RWPE2 (cell line): ENCODE measurements around the gene RNF111.

ENCODE experiments used
- ATAC-seq: fragments of 200-7000 bp; cut with Tn5 transposase; 3 replicates; pipeline ENCODE4 v1.9.1; 2021; ENCODE audit warnings: low read depth
- DNase-seq: peaks from one replicate; pipeline ENCODE4 v3.0.0-alpha.2; 2020; ENCODE audit warnings: low spot score
- H3K27ac ChIP-seq: fragments of 450-650 bp; 2 replicates; pipeline ENCODE4 v1.5.1; 2017; ENCODE audit warnings: mild to moderate bottlenecking; ENCODE audit not compliant: poor library complexity, severe bottlenecking
- H3K27me3 ChIP-seq: fragments of 250-450 bp; sonication (Bioruptor Pico); 2 replicates; pipeline ENCODE4 v1.5.1; 2021; ENCODE audit warnings: mild to moderate bottlenecking, moderate library complexity; ENCODE audit not compliant: insufficient read depth, poor library complexity, severe bottlenecking
- H3K36me3 ChIP-seq: fragments of 250-450 bp; sonication (Bioruptor Pico); 2 replicates; pipeline ENCODE4 v1.5.1; 2020; ENCODE audit warnings: low read depth, mild to moderate bottlenecking, moderate library complexity
- H3K4me1 ChIP-seq: fragments of 250-450 bp; sonication (Bioruptor Pico); 2 replicates; pipeline ENCODE4 v1.5.1; 2021; ENCODE audit warnings: mild to moderate bottlenecking, moderate library complexity; ENCODE audit not compliant: insufficient read depth, poor library complexity, severe bottlenecking
- H3K4me3 ChIP-seq: fragments of 250-450 bp; sonication (Bioruptor Pico); 2 replicates; pipeline ENCODE4 v1.5.1; 2021; ENCODE audit warnings: mild to moderate bottlenecking, moderate library complexity; ENCODE audit not compliant: severe bottlenecking
- H3K9me3 ChIP-seq: fragments of 250-450 bp; sonication (Bioruptor Pico); 2 replicates; pipeline ENCODE4 v1.5.1; 2021; ENCODE audit warnings: mild to moderate bottlenecking, moderate library complexity; ENCODE audit not compliant: severe bottlenecking
- TF ChIP-seq, protein P1 (sequence below): fragments of 450-650 bp; IDR thresholded peaks from one replicate; pipeline ENCODE4 v1.5.1; 2017; ENCODE audit warnings: mild to moderate bottlenecking, moderate library complexity; ENCODE audit not compliant: poor library complexity, severe bottlenecking

RNF111 gene

DNA sequence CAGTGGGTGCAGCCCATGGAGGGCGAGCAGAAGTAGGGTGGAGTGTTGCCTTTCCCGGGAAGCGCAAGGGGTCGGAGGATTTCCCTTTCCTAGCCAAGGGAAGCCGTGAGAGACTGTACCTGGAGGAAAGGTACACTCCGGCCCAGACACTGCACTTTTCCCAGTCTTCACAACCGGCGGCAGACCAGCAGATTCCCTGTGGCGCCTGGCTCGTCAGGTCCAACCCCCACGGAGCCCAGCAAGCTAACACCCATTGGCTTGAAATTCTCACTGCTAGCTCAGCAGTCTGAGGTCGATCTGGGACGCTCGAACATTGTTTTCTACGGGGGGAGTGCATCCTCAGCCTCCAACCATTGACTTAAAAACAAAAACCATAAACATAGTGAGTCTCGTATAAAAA, 144.0 kb downstream of the RNF111 start:
- no peak for ATAC-seq
- H3K36me3 ChIP-seq: peaks cover 98% of the 10 kb centered on the region
- TF ChIP-seq, protein P1, sequence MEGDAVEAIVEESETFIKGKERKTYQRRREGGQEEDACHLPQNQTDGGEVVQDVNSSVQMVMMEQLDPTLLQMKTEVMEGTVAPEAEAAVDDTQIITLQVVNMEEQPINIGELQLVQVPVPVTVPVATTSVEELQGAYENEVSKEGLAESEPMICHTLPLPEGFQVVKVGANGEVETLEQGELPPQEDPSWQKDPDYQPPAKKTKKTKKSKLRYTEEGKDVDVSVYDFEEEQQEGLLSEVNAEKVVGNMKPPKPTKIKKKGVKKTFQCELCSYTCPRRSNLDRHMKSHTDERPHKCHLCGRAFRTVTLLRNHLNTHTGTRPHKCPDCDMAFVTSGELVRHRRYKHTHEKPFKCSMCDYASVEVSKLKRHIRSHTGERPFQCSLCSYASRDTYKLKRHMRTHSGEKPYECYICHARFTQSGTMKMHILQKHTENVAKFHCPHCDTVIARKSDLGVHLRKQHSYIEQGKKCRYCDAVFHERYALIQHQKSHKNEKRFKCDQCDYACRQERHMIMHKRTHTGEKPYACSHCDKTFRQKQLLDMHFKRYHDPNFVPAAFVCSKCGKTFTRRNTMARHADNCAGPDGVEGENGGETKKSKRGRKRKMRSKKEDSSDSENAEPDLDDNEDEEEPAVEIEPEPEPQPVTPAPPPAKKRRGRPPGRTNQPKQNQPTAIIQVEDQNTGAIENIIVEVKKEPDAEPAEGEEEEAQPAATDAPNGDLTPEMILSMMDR: no peak

DNA sequence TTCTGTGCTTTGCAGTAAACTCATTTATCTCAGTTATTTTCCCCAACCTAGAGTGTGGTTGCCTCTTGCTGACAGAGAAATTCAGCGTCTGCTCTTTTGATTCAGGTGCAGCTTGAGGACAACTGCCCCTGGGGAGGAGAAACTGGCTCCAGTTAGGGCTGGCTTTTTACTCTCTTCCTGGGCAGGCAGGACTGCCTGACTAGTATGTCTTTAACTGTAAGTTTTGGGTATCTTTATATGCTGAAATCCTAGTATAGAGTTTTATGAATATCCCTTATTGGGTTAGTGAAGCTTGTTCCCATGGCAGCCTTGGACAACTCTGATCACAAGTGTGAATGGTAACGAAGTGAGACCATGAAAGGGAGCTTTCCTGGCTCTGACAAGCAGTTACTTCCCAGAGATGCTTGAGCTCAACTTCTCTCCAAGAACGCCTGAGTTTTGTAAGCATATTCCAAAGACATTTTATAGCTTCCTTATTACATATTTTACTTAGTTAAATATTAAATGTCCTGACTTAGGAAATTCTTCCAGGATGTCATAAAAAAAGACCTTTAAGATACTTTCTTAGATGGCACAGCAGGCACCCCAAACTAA, 144.6 kb downstream of the RNF111 start:
- no peaks in the 10 kb centered on the region for H3K4me1 ChIP-seq
- no peak overlapping the region for H3K27ac ChIP-seq
- no peak overlapping the region for H3K4me3 ChIP-seq
- H3K27me3 ChIP-seq: no peaks in the 10 kb centered on the region
- DNase-seq (no peak), ATAC-seq (no peak)
- H3K9me3 ChIP-seq: peaks cover 16% of the 10 kb centered on the region
- TF ChIP-seq, protein P1: no peak
- H3K36me3 ChIP-seq: peaks cover 98% of the 10 kb centered on the region

More for the DNA sequence above, 144.0 kb downstream of the RNF111 start:
- no peak overlapping the region for H3K27ac ChIP-seq
- no peaks in the 10 kb centered on the region for H3K4me1 ChIP-seq
- H3K27me3 ChIP-seq: no peaks in the 10 kb centered on the region
- no peak for DNase-seq
- H3K9me3 ChIP-seq: peaks cover 16% of the 10 kb centered on the region
- H3K4me3 ChIP-seq: no peak overlapping the region

DNA sequence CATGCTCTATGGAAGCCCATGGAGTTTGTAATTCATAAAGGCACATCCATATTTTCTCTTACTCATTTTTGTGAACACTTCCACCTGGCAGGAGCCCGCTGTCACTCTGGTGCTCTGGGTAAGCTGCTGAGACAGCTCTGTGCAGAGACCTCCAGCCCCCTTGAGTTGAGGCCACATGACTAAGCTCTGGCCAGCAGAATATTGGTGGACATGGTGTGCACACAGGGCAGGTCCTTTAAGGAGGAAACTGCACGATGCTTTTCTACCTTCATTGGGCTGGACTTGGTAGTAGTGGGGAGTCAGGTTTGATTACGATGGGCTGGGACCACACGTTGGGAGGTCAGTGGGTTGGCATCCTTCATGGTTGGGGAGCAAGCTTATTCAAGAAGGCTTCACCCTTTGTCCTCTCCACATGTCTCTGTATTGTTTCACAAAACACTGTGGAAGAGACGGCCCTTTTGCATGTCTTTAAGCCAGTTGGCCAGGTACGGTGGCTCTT, 146.5 kb downstream of the RNF111 start:
- Histone ChIP-seq H3K27me3 (no peaks in the 10 kb centered on the region), H3K36me3 (peaks cover 100% of the 10 kb centered on the region), H3K4me1 (no peaks in the 10 kb centered on the region), H3K9me3 (peaks cover 12% of the 10 kb centered on the region), H3K27ac (no peak overlapping the region), H3K4me3 (no peak overlapping the region)
- no peak for DNase-seq
- TF ChIP-seq, protein P1: no peak
- no peak for ATAC-seq

DNA sequence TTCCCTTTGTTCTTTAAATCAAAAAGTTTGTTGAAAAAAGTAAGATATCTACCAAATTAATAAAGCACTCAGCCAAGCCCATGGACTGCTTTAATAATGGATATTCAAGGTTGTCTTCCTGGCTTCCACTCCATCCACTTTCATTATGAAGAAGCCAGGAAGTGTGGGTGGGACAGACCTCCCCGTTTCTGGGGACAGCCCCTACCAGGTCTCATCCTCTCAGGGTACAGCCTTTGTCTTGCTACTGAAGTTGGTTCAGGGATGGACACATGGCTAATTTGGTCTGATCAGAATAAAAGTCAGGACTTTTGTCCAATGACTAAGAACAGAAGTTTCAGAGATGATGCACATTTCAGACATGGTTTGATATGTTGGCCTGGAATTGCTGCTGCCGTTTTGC, 150.1 kb downstream of the RNF111 start:
- ATAC-seq (no peak), DNase-seq (peak; percentile 25)
- no peaks in the 10 kb centered on the region for H3K27me3 ChIP-seq
- peaks cover 92% of the 10 kb centered on the region for H3K36me3 ChIP-seq
- peaks cover 14% of the 10 kb centered on the region for H3K4me1 ChIP-seq
- H3K27ac ChIP-seq: no peak overlapping the region
- TF ChIP-seq, protein P1: no peak
- H3K4me3 ChIP-seq: no peak overlapping the region
- no peaks in the 10 kb centered on the region for H3K9me3 ChIP-seq

DNA sequence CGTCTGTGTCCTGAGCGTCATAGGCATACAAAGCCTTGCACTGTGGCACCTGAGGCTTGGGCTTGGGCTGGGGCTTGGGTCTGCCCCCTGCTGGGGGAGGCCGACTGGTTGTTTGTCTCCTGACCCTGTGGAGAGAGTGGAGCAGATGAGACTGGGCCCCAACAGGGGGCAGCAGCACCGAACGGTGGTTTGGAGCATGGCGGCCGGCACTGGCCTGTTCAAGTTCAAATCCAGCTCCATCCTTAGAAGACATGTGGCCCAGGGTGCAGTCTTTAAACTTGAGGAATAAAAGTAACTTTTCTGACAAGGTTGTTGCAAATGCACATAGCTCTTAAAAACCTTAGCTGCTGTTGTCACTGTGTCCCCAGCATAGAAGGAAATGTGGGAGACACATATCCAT, 150.8 kb downstream of the RNF111 start:
- H3K4me1 ChIP-seq: peaks cover 14% of the 10 kb centered on the region
- H3K27me3 ChIP-seq: no peaks in the 10 kb centered on the region
- TF ChIP-seq, protein P1: peak; percentile 80
- DNase-seq: peak; percentile 68
- no peak overlapping the region for H3K4me3 ChIP-seq
- peaks cover 90% of the 10 kb centered on the region for H3K36me3 ChIP-seq
- H3K9me3 ChIP-seq: no peaks in the 10 kb centered on the region
- ATAC-seq: peak; percentile 47
- no peak overlapping the region for H3K27ac ChIP-seq
